GM21423 (cell line): ENCODE results near the gene STMN1.
"Not testable (repeated sequence)": the region's sequence is repeated elsewhere in the genome, so short reads cannot be mapped to it uniquely, and the experiment has no call there.

ENCODE experiments used
- ATAC-seq: cut with Tn5 transposase; IDR thresholded peaks from one replicate; pipeline ENCODE4 v1.9.1; 2021; ENCODE audit warnings: mild to moderate bottlenecking, moderate library complexity; ENCODE audit not compliant: unreplicated experiment

STMN1 gene

DNA sequence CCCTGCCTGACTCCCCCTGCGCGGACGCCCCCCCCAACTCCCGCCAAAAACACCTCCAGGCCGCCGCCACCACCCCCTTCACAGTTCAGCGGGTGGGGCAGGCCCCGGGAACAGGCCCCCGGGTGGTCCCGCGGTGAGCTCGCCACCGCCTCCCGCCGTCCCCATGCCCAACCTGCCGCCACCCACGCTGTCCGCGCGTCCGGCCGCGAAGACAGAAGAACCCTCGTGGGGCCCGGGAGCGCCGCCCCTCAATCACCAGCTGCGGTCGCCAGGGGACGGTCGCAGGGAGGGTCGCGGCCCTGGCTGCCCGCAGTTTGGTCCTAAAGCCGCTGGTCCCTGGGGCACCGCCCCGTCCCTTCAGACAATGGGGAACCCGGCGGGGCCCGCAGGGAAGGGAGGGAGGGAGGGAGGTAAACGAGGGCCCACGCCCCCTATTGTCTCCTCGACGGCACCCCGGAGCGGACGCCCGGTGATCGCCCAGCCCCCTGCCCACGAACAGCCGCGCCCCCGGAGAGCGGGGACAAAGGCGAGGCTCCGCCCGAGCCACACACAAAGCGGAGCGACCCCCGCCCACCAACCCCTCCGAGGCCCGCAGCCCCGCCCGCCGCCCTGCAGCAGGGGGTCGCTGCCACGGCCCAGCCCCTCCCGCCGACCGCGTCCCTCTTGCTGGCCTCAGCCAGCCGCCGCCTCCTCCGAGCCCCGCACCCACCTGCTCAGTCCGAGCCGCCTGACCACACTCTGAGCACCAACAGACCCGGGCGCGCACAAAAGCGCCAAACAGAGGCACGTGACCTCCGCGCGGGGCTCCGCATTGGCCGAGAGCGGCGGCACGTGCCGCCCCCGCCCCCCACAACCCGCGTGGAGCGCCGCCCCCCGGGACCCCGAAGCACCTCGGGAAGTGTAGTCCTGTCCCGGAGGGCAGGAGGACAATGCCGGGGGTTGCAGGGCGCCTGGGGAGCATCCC, at the start of gene STMN1:
Gene STMN1, minus strand, starts transcription at position 740 of the 964 bp plus-strand sequence. CDS start 1,743 bp downstream, outside the sequence.
- peak; percentile 70 for ATAC-seq

DNA sequence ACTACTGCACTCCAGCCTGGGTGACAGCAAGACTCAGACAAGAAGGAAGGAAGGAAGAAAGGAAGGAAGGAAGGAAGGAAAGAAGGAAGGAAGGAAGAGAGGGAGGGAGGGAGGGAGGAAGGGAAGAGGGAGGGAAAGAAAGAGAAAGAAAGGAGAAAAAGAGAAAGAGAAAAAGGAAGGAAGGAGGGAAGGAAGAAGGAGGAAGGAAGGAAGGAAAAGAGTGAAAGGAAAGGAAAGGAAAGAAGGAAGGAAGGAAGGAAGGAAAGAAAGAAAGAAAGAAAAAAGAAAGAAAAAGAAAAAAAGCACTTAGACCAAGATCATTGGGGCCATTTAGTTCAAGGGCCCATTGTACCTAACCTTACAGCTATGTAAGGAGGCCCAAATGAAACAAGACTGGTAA, 49.3 kb upstream of the STMN1 start:
- ATAC-seq, result no peak

DNA sequence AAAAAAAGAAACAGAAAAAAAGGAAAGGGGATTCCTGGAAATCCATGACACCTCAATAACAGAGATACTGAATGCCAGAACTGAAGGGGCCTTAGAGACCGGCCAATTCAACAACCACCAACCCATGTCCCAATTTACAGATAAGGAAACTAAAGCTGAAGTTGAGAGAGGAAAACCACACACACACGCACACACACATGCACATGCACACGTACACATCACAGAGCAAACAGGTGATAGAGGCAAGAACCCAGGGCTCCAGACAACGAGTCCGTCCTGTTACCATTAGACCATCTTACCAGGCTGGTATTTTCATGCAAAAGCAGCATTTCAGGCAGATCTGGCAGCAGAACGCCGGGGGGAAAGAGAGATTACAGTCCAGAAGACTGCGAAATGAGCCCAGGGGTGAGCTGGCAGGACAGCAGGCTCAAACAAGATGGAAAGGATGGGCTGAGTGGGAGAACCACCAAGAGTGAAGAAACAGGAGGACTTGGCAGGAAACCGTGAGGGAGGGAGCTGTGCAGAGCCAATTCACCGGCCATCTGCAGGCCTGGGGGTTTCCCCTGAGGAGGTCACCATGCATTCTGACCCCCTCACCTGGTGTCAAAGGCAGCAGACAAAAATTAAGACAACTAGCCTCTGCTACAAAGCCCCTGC, 48.2 kb upstream of the STMN1 start:
- ATAC-seq, result no peak

DNA sequence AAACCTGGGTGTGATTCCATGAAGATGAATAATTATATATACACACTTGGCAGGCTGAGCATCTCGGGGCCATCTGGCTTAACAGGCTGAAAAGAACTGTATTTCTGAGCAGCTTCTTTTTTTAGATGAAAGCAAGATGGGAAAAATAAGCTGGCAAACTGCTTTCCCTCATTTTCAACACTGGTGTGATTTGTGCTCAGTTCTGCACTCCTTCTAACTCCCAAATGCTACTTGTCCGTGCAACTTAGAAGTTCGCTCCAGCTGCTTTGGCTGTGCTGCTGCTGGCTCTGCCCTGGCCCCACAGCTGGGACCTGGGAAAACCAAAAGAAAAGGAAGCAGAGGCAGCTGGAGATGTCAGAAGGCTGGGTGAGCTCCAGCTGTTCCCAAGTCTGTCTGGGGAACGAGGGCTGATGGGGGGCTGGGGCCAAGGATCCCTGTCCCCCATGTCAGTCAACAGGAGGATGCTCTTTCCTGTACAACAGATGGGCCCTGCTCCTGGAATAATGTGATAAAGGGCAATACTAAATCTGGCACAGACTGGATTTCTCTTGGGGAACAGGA, 46.7 kb upstream of the STMN1 start:
- no peak for ATAC-seq

DNA sequence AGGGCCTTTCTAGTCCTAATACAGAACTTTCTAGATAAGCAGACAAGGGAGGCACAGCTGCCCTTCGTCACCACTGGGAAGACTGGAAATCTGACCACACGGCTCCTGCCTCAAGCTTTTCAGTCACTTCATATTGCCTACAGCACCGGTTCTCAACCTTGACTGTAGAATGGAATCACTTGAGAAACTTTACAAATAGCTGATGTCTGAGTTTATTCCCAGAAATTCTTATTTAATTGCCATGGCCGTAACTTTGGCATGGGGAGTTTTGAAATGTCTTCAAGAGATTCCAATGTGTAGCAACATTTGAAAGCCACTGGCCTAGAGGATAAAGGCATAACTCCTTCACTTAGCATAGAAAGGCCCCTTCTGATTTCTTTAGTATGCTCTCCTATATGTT, 42.4 kb upstream of the STMN1 start:
- no peak for ATAC-seq

DNA sequence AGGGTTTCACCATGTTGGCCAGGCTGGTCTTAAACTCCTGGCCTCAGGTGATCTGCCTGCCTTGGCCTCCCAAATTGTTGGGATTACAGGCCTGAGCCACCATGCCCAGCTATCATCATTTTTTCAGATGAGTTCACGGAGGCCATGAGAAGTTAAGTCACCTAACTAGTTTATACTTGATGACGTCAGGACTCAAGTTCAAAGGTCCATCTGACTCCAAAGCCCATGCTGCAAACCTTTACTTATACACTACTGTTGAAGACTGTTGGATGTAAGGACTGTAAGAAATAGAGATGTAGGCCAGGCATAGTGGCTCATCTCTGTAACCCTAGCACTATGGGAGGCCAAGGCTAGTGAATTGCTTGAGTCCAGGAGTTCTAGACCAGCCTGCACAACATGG, 40.8 kb upstream of the STMN1 start:
- no peak for ATAC-seq

DNA sequence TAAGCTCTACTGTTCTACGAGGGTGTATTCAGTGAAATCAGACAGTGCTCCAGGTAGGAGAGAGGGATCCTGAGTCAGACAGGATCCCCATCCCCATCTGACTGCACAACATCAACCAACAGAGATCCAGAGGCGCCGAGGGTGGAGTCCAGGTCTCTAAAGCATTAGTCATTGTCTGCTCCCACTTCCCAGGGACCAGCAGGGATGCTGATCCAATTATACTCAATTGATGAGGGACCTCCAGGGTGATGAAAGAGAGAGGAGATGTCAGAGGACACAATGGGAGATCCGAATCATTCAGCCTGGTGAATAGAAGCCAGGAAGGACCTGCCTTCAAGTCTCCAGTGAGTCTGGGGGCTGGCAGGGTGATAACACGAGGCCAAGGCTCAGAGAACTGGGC, 39.5 kb upstream of the STMN1 start:
- ATAC-seq, result no peak

DNA sequence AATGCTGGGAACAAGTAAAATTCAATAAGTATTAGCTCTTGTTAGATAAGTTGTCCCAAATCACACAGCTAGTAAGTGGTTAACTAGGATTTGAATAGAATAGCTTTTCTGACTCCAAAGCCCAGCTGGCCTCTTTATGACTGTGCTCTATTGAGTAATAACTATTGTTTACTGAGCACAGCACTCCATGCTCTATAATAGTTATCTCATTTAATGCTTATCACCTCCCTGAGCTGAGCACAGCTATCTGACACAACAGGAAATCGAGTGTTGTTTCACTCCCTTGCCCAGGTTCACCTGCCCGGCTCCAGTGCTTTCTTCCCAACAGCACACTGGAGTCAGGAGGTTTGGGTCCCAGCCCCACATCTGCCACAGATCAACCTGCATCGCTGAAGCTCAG, 38.8 kb upstream of the STMN1 start:
- no peak for ATAC-seq

DNA sequence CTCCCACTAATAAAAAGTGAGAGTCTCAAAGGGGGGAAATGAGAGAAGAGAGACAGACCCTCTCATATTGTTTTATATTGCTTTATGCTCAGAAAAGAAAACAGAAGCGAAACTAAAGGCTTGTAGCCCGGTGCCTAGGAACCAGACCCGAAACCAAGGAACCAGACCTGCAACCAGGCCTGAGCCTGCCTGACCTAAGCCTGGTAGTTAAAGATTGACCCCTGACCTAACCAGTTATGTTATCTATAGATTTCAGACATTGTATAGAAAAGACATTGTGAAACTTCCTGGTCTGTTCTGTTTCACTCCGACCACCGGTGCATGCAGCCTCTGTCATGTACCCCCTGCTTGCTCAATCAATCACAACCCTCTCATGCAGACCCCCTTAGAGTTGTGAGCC, 37.3 kb upstream of the STMN1 start:
- ATAC-seq, result not testable (repeated sequence)

DNA sequence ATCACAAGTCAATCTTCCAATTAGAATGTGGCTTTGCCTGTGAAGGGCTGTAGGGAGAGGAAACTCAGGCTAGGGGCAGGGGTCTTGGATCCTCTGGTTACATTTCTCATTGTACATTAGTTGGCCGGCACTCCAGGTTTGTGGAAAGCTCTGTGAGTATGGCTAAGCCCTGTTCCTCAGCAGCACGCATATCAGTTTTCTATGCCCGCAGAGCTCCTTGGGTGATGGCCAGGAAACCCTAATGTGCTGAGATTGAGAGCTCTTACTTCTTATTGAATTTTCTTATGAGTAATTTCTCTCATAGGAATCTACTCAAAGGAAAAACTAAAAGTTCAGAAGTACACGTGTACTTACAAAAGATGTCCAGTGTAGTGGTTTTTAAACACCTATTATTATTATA, 30.7 kb upstream of the STMN1 start:
- no peak for ATAC-seq

DNA sequence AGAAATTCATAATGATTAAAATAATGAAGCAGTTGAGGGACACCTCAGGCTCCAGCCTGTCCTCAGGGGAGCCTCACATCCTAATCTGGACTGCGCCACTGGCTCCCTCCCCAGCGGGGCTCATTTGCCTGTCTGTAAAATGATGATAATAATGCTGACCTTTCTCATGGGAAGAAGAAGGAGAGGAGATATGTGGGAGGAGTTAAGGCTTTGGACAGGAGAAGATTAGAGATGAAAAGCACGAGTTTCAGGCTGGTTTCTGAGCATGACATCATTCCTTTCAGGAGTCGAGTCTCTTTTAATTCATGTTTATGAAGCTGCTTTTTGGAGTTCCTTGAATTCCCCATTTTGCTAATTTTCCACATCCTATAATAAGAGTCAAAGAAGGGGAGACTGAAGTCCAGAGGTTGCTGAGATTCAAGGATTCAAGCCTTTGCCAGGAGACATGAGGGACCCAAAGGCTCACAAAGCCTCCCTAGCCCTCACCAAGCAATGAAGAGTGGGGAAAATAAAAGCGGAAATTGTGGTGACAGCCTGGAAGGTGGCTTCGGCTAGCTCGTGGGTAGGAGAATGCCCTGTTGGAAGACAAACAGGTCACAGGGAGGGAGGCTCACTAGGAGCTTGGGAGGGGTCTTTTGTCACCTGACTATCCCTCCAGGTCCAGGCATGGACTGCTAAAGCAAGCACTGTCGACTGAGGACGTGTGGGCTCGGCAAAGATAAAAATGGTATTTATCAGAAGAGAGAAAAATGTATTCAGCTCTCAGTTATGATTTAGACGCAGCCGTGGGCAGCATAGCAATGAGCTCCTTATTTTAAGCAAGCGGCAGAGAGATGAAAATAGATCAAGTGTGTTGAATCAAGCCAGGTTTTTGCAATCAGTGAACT, 27.5 kb upstream of the STMN1 start:
- no peak for ATAC-seq

DNA sequence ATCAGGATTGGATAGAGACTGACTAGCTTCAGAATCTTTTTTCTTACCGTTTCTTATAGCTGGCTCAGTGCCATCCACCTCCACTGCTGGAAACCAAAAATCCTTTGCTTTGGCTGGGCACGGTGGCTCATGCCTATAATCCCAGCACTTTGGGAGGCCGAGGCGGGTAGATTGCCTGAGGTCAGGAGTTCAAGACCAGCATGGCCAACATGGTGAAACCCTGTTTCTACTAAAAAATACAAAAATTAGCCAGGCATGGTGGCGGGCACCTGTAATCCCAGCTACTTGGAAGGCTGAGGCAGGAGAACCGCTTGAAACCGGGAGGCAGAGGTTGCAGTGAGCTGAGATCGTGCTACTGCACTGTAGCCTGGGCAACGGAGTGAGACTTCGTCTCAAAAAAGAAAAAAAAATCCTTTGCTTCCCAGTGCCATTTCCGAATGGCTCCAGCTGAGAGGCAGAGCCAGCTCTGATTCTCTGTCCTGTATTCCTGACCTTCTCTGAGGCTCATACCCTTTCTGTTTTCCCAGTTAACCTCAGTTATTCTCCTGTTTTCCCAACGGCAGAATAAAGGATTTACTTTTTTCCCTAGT, 26.7 kb upstream of the STMN1 start:
- not testable (repeated sequence) for ATAC-seq

DNA sequence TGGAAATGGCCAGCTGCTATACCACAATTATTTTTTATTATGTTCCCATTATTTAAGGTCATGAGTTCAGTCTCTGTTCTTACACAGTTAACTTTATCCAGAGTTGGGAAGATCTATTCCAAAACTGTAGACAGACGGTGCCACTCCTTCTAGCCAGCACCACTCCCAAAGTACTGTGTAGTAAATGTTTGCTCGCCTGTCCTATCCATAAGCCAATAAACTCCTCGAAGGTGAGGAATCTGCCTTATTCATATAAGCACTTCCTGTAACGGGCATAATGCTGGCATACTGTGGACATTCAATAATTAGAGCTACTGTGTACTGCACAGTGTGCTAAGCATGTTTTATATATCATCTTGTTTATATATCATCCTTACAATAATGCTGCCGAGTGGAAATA, 26.1 kb upstream of the STMN1 start:
- no peak for ATAC-seq

DNA sequence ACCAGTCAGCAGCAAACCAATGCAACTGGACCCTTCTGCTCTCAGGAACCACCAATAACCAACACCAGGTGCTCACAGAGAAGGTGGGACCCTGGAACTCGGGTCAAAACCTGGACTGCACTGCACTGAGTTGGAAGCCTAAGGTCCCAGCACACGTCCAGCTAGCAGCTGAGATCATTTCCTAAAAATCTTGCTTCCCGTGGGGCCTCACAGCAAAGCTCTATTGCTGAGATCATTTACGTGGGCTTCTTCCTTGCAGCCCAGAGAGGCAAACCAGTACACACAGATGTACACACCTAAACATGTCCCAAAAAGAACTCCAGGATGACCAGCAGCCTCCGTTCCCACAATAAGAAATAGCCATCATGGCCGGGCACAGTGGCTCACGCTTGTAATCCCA, 22.8 kb upstream of the STMN1 start:
- ATAC-seq, result no peak

DNA sequence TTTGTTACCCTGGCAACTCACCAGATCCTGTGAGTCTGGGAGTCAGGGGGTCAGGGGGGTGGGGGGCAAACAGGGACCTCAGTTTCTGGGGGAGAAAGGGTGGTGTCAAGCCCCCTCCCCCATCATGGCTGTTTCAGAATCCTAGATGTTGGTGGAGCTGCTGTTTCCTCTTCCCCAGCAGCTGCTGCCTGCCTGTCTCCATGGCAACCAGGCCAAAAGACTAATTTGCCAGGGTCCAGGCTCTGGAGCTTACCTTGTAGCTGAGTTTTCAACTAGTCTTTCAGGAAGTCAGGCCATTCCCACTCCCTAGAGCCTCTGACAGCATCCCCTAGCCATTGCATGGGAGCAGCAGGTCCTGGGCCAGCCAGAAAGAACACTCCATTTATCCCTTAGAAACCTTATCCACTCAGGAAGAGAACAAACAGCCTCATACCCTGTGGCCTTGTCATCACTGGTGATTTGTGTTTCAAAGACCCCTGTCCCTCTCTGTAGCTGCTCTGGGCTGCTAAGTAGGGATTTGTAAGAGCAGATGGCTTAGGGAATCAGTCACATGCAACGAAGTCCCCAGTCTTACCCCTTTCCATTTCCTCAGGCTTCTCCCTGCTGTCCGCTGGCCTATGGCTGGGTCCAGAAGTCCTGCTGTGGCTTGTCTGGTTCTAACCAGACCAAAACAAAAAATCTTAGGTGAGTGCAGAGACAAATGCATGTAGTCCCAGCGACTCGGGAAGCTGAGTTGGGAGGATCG, 21.5 kb upstream of the STMN1 start:
- no peak for ATAC-seq

DNA sequence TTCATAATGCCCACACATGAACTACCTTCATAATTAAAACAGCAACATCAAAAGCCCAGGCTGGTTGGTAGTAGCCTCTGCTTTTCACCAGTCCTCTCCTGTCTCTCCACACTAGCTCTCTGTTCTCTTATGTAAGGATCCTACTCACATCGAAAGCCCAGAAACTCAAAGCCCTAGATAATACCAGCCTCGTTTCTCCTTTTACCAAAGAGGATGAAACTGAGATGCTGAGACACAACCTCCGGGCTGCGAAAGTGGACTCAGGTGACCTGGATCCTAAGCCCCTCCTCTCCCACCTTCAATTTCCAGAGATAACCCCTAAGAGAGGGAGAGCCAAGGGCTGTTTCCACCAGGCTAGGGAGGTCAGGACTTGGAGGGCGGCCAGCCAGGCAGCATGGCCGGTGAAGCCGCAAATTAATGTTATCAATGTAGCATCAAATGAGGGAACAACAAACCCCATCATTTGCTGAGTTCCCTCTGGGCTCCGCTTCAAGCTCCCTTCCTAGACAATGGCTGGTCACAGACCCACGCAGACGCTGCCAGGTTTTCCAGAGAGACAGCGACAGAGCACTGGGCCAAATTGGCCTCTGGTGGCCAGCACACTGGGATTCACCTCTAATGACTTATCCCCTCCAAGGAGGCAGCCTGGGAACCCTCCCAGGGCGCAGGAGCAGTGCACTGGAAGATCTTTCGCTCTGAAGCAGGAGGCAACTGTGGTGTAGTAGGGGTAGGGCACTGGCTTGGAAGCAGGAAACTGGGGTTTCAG, 20.7 kb upstream of the STMN1 start:
- ATAC-seq, result no peak

DNA sequence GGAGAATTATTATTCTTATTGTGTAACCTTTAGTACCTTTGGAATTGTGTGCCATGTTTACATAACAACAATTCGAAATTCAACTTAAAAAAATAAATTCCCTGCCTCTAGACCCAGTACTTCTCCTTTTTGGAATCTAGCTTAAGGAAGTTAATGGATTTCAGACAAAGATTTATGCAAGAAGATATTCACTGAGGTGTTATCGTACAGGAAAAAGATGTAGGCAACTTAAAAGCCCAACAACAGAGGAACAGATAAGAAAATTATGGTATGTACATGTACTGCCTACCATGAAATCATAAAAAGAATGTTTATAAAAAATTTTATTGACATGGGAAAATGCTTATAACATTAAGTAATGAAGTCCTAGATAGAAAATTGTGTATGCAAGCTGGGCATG, 18.2 kb upstream of the STMN1 start:
- no peak for ATAC-seq

DNA sequence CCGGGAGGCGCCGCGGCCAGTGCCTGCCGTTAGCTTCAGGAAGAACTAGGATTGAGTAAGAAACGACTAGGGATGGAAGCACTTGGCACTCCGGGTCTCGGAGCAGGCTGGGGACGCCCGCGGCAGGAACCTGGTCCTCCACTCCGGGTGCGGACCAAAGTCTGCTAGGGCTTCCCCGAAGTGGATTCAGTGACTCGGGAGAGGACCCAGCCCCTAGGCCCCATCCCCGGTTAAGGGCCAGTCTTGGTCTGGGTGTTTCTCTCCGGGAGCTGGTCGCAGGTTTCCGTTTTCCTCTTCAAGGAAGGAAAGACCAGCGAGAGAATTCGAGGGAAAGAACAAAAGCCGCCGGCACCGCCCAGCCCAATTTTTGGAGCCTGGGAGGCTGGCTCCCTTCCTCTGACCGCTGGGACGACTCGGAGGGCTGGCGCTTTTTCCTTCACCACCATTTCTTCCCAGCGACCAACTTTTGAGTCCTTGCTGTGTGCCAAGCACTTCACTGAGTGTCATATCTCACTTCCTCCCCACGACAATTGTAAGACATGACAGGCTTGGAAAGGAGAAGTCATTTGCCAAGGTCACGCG, 16.8 kb upstream of the STMN1 start:
- ATAC-seq, result no peak
